ENCODE measurements around the gene CDK11B. TPM values are rescaled to one million over a fixed set of nuclear protein-coding genes. Genes with fewer than 3 reads are reported as not detected.
A peak's percentile ranks its signal among the peaks of the same experiment; 100 is the strongest.
"Not testable (repeated sequence)": the region's sequence is repeated elsewhere in the genome, so short reads cannot be mapped to it uniquely, and the experiment has no call there.

The CDK11B gene
- total and polyA plus RNA-seq, 7 experiments from 2014 or later = 11.8 to 45.4 (median 33.9) TPM

DNA sequence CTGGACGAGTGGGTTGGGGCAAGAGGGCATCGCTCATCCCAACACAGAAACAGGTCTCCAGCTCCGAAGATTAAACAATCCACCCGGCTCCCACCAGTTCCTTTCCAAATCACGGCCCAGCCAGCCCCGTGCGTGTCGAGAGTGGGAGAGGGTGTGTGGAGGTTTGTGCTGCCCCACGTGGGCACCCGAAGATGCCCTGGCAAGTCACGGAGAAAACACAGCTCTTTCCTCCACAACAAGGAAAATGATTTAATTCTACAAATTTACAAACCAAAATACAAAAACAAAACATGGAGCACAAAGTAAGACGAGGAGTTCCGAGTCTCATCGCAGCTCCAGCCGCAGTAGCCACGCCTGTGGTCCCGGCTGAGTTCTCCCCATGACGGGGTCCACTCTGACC, 43.7 kb upstream of the CDK11B start:
- H3K4me3 Mint-ChIP-seq; POLR2A ChIA-PET; intact Hi-C loops (cut with micrococcal nuclease); H3K9me3 ChIP-seq (ENCODE audit: control insufficient read depth in 2 of 3, low read length in 3 of 3); H3K27ac Mint-ChIP-seq; H3K27me3 Mint-ChIP-seq; H3K4me1 Mint-ChIP-seq; H3K27ac ChIP-seq (ENCODE audit: low read depth, low read length); H3K4me1 ChIP-seq (ENCODE audit: control insufficient read depth in 2 of 2, insufficient read depth in 2 of 2, low read length in 2 of 2); ATAC-seq; CTCF ChIA-PET; H3K27me3 ChIP-seq (ENCODE audit: control insufficient read depth in 2 of 2, insufficient read depth in 2 of 2, low read length in 2 of 2); H3K9me3 Mint-ChIP-seq; H3K36me3 Mint-ChIP-seq; DNase-seq; H3K4me3 ChIP-seq (ENCODE audit: low read length): not testable (repeated sequence)
- peaks cover 0 to 23% (median 0%) of the 10 kb centered on the region in 3 experiments for H3K36me3 ChIP-seq (ENCODE audit: control insufficient read depth in 2 of 3, insufficient read depth in 3 of 3, low read length in 3 of 3)

DNA sequence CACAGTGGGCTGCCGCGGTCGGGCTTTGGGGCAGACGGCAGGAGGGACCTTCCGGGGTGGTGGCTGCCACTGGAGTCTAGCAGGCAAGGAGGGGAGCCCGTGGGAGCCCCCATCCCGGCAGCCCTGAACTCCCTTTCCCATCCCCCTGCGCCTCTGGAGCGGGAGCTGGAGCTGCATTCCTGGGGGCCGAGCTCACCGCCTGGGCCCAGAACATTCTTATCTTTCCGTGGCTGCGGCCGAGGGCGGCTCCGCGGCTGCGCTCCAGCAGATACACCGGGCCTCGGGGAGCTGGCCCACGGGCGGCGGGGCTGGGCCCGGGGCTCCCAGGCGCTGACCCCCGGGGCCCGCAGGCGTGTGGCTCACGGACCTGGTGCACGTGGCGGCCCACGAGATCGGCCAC, 41.8 kb upstream of the CDK11B start:
- POLR2A ChIA-PET; H3K9me3 ChIP-seq (ENCODE audit: control insufficient read depth in 2 of 3, low read length in 3 of 3); ATAC-seq; H3K9me3 Mint-ChIP-seq; DNase-seq; H3K4me1 ChIP-seq (ENCODE audit: control insufficient read depth in 2 of 2, insufficient read depth in 2 of 2, low read length in 2 of 2); intact Hi-C loops (cut with micrococcal nuclease); H3K27ac ChIP-seq (ENCODE audit: low read depth, low read length); H3K4me1 Mint-ChIP-seq; CTCF ChIA-PET; H3K27me3 Mint-ChIP-seq; H3K27me3 ChIP-seq (ENCODE audit: control insufficient read depth in 2 of 2, insufficient read depth in 2 of 2, low read length in 2 of 2); H3K27ac Mint-ChIP-seq; H3K4me3 ChIP-seq (ENCODE audit: low read length); H3K36me3 Mint-ChIP-seq; H3K4me3 Mint-ChIP-seq: not testable (repeated sequence)
- H3K36me3 ChIP-seq (ENCODE audit: control insufficient read depth in 2 of 3, insufficient read depth in 3 of 3, low read length in 3 of 3) = peaks cover 0 to 16% (median 0%) of the 10 kb centered on the region in 3 experiments

DNA sequence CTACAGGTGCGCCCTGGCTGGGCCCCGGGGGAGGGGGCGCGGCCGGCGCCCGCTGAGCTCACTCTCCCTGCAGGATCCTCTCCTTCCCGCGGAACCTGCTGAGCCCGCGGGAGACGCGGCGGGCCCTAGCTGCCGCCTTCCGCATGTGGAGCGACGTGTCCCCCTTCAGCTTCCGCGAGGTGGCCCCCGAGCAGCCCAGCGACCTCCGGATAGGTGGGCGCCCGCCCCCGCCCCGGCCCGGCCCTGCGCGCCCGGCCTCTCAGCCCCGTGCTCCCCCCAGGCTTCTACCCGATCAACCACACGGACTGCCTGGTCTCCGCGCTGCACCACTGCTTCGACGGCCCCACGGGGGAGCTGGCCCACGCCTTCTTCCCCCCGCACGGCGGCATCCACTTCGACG, 41.3 kb upstream of the CDK11B start:
- H3K4me3 ChIP-seq (ENCODE audit: low read length); H3K27me3 Mint-ChIP-seq; POLR2A ChIA-PET; H3K27ac Mint-ChIP-seq; H3K4me1 Mint-ChIP-seq; intact Hi-C loops (cut with micrococcal nuclease); H3K9me3 Mint-ChIP-seq; CTCF ChIA-PET; H3K27me3 ChIP-seq (ENCODE audit: control insufficient read depth in 2 of 2, insufficient read depth in 2 of 2, low read length in 2 of 2); H3K4me1 ChIP-seq (ENCODE audit: control insufficient read depth in 2 of 2, insufficient read depth in 2 of 2, low read length in 2 of 2); H3K9me3 ChIP-seq (ENCODE audit: control insufficient read depth in 2 of 3, low read length in 3 of 3); DNase-seq; H3K27ac ChIP-seq (ENCODE audit: low read depth, low read length); H3K4me3 Mint-ChIP-seq; H3K36me3 Mint-ChIP-seq: not testable (repeated sequence)
- ATAC-seq = peak; percentile 24
- peaks cover 0 to 16% (median 0%) of the 10 kb centered on the region in 3 experiments for H3K36me3 ChIP-seq (ENCODE audit: control insufficient read depth in 2 of 3, insufficient read depth in 3 of 3, low read length in 3 of 3)

DNA sequence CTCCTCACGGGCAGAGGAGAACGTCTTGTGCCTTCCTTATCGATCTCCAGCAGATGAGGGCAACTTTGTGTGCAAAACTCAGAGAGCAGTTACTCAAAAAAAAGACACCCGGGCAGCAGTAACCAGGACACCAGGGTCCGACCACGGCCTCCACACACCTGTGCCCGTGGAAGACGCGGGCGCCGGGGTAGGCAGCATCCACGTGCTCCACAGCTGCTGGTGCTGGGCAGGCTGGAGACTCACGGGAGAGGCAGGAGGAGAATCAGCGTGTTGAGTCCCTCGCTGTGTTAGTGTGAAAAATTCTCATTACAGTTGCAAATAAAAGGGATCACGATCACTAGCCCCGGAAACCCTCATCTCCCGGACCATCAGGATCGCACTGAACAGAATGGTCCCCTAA, 40.3 kb upstream of the CDK11B start:
- CTCF ChIA-PET; H3K27me3 ChIP-seq (ENCODE audit: control insufficient read depth in 2 of 2, insufficient read depth in 2 of 2, low read length in 2 of 2); H3K4me1 Mint-ChIP-seq; H3K9me3 ChIP-seq (ENCODE audit: control insufficient read depth in 2 of 3, low read length in 3 of 3); POLR2A ChIA-PET; ATAC-seq; H3K27ac ChIP-seq (ENCODE audit: low read depth, low read length); H3K27me3 Mint-ChIP-seq; H3K36me3 ChIP-seq (ENCODE audit: control insufficient read depth in 2 of 3, insufficient read depth in 3 of 3, low read length in 3 of 3); H3K9me3 Mint-ChIP-seq; H3K4me3 ChIP-seq (ENCODE audit: low read length); H3K4me1 ChIP-seq (ENCODE audit: control insufficient read depth in 2 of 2, insufficient read depth in 2 of 2, low read length in 2 of 2); H3K36me3 Mint-ChIP-seq; DNase-seq; H3K27ac Mint-ChIP-seq: not testable (repeated sequence)
- intact Hi-C loops (cut with micrococcal nuclease) = loop anchor here in 1 of 2 donors (10.0 kb wide), 1 partner anchor 46 kb away; no protein-coding TSS in a partner anchor
- peak overlapping the region in 1 of 10 donors; percentile 37 for H3K4me3 Mint-ChIP-seq

DNA sequence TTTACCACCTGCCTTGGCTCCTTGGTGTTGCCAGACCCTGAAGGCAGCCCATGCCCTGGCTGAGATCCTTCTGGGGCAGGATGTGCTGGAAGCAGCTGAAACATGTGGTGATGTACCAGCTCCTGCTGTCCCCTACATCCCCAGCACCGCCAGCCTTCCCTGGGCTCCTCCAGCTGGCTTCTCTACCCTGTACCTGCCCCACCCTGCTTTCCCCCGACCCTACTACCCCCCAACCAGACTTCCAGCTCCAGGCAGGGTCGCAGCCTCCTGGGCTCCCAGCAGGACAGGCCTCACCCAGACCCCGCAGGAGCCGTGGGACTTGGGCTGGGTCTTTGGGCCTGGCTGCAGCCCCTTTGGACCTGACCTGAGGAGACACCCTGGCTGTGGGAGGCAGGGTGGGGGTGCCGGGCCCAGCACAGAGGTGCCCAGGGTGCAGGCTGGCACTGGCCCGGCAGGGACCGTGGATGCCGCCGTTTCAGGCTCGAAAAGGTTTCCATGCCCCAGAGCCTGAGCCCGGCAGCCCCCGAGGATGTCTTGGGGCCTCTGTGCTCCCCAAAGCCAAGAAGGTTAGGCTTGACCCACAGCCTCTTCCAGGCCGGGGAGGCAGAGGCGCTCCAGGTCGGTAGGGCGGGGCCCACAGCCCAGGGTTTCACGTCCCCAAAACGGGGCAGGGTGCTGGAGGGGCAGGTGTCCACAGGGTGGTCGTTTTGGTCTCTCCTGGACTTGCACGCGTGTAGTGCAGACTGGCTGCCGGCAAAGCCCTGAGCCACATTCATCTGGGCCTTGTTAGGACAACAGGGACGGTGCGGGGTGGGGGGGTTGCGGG, 38.8 kb upstream of the CDK11B start:
- ATAC-seq; H3K27ac ChIP-seq (ENCODE audit: low read depth, low read length); H3K4me3 Mint-ChIP-seq; DNase-seq; CTCF ChIA-PET; H3K9me3 Mint-ChIP-seq; H3K4me1 ChIP-seq (ENCODE audit: control insufficient read depth in 2 of 2, insufficient read depth in 2 of 2, low read length in 2 of 2); POLR2A ChIA-PET; H3K27me3 ChIP-seq (ENCODE audit: control insufficient read depth in 2 of 2, insufficient read depth in 2 of 2, low read length in 2 of 2); H3K27ac Mint-ChIP-seq; H3K27me3 Mint-ChIP-seq; H3K9me3 ChIP-seq (ENCODE audit: control insufficient read depth in 2 of 3, low read length in 3 of 3); H3K36me3 ChIP-seq (ENCODE audit: control insufficient read depth in 2 of 3, insufficient read depth in 3 of 3, low read length in 3 of 3); H3K36me3 Mint-ChIP-seq; H3K4me3 ChIP-seq (ENCODE audit: low read length); H3K4me1 Mint-ChIP-seq: not testable (repeated sequence)
- intact Hi-C loops (cut with micrococcal nuclease) = loop anchor here in 1 of 2 donors (10.0 kb wide), 1 partner anchor 47 kb away; no protein-coding TSS in a partner anchor

DNA sequence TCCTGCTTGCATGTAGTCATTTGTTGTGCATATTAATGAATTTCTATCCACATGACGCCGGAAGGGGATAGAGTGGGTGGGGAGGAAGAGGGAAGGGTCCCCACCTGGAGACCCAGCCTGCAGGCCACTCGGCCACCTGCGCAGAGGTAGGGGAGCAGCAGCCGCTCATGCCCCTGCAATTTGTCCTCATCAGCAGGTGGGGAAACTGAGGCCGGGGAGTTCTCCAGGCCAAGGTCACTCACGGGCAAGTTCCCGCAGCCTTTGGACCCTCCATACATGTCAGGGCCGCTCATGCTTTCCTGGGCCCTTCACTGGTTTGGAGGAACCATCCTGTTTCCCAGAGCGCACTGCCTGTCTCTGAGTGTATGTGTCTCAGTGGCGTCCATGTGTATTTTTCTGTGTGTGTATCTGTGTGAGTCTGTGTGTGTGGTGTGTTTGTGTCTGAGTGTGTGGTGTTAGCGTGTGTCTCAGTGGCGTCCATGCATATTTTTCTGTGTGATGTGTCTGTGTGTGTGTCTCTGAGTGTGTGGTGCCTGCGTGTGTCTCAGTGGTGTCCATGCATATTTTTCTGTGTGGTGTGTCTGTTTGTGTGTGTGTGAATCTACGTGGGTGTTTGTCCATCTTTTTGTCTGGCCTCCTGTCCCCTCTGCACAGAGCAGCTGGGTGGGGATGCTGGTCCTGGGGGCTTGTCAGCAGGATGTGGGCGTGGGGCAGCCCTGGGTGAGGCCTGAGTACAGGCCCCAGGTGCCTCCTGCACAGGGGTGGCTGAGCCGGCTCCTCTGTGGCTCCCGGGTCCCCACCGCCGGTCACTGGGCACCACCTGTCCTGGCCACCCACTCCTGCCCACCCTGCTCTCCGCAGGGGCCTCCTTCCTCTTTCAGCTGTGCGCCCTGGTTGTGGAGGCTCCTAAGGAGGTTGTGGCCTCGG, 37.9 kb upstream of the CDK11B start:
- H3K27me3 Mint-ChIP-seq; H3K4me1 ChIP-seq (ENCODE audit: control insufficient read depth in 2 of 2, insufficient read depth in 2 of 2, low read length in 2 of 2); H3K27ac ChIP-seq (ENCODE audit: low read depth, low read length); DNase-seq; H3K4me3 ChIP-seq (ENCODE audit: low read length); H3K27me3 ChIP-seq (ENCODE audit: control insufficient read depth in 2 of 2, insufficient read depth in 2 of 2, low read length in 2 of 2); H3K36me3 Mint-ChIP-seq; H3K9me3 ChIP-seq (ENCODE audit: control insufficient read depth in 2 of 3, low read length in 3 of 3); POLR2A ChIA-PET; H3K36me3 ChIP-seq (ENCODE audit: control insufficient read depth in 2 of 3, insufficient read depth in 3 of 3, low read length in 3 of 3); H3K4me1 Mint-ChIP-seq; H3K9me3 Mint-ChIP-seq; ATAC-seq; H3K4me3 Mint-ChIP-seq: not testable (repeated sequence)
- H3K27ac Mint-ChIP-seq = peak overlapping the region in 1 of 9 donors; percentile 43
- CTCF ChIA-PET = interaction anchor here (0.6 kb wide), 1 partner anchor 110 kb away, joined by 4 read pairs; no protein-coding TSS in a partner anchor
- intact Hi-C loops (cut with micrococcal nuclease) = loop anchor here in 1 of 2 donors (10.0 kb wide), 1 partner anchor 48 kb away; no protein-coding TSS in a partner anchor

Data from naive thymus-derived CD4-positive, alpha-beta T cell (primary cell).